HG03460 (cell line): ENCODE data around the gene SRL.
"Not testable (repeated sequence)": the region's sequence is repeated elsewhere in the genome, so short reads cannot be mapped to it uniquely, and the experiment has no call there.

Experiments
- ATAC-seq: cut with Tn5 transposase; IDR thresholded peaks from one replicate; pipeline ENCODE4 v1.9.1; 2021; ENCODE audit not compliant: unreplicated experiment

SRL gene

GRCh38 chr16:4261557-4262172, 19.8 kb upstream of the SRL start:
- ATAC-seq = no peak

DNA sequence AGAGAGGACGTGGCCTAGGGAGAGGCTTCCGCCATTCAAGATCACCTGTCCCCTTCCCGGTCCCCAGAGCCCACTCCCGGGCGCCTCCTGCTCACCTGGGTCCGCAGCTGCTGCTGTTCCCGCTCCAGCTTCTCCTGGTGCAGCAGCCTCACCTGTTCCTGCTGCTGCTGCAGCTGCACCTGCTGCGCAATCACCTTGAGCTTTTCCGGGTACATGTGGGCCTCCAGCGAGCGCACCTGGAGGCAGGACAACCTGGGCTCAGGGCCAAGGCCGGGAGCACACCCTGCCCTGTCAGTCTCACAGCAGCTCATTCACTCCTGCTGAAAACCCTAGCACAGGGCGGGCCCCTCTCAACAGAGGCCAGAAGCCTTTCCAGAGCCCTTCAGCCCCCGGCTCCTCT, 18.5 kb upstream of the SRL start:
- no peak for ATAC-seq

DNA sequence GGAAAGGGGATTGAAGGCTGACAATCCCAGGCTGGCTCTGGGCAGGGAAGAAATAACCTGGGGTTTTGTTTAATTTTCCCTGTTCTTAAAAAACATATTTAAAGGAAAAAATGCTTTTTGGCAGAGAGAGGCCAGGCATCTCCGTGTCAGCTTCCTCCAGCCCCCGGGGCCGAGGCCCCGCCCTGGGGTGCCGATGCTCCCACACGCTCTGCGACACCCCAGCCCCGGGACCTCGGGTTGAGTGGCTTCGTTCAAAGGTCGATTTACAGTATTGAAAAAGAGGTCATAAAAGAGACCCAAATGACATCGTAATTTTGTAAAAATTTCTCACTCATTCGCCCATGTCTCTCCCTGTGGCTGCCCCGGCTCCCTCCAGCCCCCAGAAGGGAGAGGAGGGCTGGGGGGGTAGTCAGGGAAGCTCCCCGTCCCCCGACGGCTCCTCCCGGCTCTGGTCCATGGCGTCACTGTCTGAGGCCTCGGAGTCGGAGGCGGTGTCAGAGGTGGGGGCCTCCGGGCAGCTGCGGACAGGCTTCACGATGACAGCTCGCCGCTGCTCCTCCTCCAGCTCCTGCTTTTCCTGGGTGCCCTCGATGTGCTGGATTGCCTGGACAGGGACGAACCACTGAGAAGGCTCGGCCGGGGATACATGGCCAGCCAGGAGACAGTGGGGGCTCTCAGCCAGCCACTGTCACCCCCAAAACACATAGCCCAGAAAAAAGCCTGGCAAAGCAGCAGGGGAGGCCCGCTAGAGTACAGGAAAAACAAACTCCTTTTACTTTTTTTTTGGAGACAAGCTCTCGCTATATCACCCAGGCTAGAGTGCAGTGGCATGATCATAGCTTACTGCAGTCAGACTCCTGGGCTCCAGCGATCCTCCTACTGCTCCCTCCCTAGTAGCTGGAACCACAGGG, 16.0 kb upstream of the SRL start:
- no peak for ATAC-seq

DNA sequence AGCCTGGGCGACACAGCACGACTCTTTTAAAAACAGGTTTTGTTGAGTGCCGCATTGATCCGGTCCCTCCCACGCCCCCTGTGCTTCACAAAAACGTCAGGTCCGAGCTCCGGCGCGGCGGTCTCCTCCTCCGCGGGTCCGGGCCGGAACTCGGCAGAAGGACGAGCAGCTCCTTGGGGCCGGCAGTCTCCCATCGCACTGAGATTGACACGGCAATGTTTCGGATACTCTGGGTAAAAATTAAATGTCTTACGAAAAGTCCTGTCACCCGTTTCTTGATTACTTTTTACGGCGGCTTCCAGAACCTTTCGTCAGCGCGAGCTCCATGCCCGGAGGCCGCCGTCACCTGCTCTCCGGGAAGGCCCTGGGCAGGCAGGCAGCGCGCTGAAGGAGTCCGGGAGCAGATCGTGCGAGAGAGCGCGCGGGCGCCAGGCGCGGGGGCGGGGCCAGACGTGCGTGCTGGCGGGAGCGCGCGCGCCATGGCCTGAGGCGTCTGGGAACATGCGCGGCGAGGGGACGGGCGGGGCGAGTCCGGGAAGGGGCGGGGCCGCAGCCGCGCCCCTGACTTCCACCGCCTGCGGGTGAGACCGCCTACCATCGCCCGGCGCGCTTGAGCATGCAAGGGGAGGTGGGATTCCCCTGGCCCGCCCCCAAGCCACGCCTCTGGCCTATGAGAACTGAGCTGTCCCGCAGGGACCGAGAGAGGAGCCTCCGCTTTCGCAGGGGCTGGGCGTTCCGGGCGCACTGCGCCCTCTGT, 11.7 kb upstream of the SRL start:
- peak; percentile 89 for ATAC-seq

DNA sequence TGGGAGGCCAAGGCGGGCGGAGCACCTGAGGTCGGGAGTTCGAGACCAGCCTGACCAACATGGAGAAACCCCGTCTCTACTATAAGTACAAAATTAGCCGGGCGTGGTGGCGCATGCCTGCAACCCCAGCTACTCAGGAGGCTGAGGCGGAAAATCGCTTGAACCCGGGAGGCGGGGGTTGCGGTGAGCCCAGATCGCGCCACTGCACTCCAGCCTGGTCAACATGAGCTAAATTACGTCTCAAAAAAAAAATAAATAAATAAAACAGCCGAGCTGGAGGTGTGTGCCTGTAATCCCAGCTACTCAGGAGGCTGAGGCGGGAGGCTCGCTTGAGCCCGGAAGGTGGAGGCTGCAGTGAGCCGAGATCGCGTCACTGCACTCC, 11.1 kb upstream of the SRL start:
- not testable (repeated sequence) for ATAC-seq

DNA sequence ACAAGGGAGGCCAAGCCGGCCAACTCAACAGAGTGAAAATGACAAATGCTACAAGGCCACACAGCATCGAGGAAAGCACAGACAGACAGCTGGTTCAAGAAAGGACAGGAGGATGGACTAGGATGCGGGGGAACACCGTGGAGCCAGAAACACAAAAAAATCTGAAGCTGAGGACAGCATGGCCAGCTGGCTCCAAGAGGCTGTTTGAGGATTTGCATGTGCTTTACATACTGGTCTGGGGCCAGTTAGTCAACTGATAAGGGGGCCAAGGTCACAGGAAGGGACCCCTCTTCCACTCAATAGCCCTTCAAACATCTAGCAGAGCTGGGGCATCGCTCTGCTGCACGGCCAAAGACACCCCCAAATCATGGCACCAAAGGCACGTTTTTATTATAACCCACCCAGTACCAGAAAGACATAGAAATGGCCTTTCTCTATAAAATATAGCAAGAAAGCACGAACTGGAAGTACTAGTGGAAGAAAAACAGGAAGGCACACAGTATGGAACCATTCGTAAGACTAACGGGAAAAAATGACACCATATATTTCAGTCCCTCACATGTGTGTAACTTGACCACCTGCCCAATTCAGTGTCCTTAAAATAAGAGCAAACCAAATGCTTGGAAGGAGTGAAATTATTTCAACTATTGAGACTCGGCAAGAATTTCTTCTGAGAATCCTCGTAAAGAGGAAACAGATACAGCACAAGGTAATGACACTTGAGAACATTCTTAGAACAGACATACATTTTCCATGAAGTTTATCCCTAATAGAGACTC, 7.8 kb upstream of the SRL start:
- ATAC-seq = no peak

GRCh38 chr16:4247460-4247784, 5.5 kb upstream of the SRL start:
- no peak for ATAC-seq

GRCh38 chr16:4246777-4247459, 5.0 kb upstream of the SRL start:
- no peak for ATAC-seq

DNA sequence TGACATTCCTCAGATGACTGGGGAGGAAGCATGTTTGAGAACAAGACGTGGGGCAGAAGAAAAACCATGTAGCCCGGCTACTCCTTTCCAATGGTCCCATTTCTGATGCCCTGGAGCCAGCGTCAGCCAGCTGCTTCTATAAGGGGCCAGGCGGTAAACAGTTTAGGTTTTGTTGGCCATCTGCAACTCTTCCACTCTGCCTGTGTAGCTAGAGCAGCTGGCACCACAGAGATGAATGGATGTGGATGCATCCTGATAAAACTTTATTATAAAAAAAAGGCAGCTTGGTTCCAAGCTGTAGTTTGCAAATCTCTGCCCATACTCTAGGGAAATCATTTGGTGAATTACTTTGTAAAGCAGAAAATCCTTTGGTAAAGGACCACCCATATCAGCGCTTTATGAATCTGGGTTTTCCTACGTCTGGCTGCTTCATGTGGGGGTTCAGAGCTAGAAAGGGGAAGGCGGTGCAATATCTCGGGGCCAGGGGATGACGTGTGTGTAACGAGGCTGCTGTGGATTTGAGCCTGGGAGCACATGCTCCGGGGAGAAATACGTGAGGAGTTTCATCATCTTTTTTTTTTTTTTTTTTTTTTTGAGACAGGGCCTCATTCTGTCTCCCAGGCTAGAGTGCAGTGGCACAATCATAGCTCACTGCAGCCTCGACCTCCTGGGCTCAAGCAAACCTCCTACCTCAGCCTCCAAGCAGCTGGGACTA, 3.4 kb upstream of the SRL start:
- no peak for ATAC-seq

GRCh38 chr16:4244254-4245076, 2.6 kb upstream of the SRL start:
- ATAC-seq = no peak

GRCh38 chr16:4241258-4241927, 487 bp downstream of the SRL start:
- ATAC-seq = no peak

GRCh38 chr16:4240624-4241023, 1.3 kb downstream of the SRL start:
- ATAC-seq = no peak

DNA sequence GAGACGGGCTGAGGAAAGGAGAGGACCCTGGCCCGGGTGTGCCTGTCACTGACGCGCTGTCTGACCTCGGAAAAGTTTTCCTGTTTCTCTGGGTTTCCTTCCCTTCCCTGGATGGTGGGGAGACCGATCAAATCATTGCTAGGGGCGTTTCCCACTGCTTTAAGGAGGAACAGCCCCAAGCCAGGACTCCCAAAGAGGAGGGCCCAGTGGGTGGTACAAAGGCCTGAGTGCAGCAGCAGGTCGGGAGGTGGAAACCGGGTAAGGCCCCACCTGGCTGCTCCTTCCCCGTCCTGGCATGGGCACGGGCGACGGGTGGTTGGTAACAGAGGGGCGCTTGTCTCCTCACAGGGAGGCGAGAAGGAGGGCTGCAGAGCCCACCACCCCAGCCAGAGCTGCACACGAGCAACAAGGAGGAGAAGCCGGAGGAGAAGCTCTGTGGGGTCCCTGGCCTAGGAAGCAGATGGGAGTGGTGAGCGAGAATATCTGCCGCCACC, 2.2 kb downstream of the SRL start:
- no peak for ATAC-seq

DNA sequence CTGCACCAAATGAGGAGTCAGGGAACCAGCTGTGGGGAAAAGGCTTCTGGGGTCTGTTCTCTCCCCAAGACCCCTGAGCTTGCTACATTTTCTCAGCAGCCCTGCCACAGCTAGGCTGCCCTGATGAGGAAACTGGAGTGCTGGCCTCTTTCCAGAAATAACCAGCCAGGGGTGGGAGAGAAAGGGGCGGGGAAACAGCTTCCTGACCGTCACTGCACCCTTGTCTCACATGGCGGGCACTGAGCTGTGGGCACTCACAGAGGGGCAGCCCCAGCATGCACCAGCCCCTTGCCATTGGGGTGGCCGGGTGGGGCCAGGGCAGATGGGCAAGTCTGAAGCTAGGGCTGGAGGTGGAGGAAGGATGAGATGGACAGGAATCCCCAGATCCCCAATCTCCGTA, 2.9 kb downstream of the SRL start:
- no peak for ATAC-seq

- ATAC-seq = no peak
Measured at GRCh38 chr16:4233431-4233830, 8.4 kb downstream of the SRL start.

GRCh38 chr16:4232541-4233386, 9.1 kb downstream of the SRL start:
- ATAC-seq = no peak

DNA sequence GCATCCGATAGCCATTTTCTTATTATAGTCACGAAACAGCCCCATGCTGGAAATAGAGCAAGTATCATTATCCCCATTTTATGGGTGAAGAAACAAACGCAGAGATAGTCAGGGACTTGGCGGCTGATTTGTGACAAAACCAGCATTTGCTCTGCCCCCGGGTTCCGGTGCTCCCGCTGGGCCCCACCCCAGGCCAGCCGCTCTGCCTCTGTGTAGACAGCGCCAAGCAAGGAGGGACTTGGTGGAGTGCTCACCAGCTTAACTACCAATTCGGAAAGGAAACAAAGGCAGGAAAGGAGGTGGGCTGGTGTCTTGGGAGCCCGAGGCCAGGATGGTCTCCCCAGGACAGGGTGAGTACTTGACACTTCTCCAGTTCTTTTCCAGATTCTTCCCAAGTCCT, 10.0 kb downstream of the SRL start:
- ATAC-seq = no peak

- ATAC-seq = no peak
Measured at GRCh38 chr16:4231367-4231766, 10.5 kb downstream of the SRL start.
